WERI-Rb-1 (cell line): Measurements from ENCODE around the gene ITPRID2.

Source experiments
- DNase-seq: peaks from one replicate; pipeline ENCODE4 v3.0.0-alpha.2; 2020
- H3K27ac ChIP-seq: fragments of 250-450 bp; sonication (Bioruptor Pico); 2 replicates; pipeline ENCODE4 v1.5.1; 2020; ENCODE audit warnings: mild to moderate bottlenecking, moderate library complexity
- H3K27me3 ChIP-seq: fragments of 250-450 bp; sonication (Bioruptor Pico); 2 replicates; pipeline ENCODE4 v1.5.1; 2021; ENCODE audit warnings: mild to moderate bottlenecking, low read depth, moderate library complexity; ENCODE audit not compliant: insufficient read depth, severe bottlenecking
- H3K36me3 ChIP-seq: fragments of 250-450 bp; sonication (Bioruptor Pico); 2 replicates; pipeline ENCODE4 v1.5.1; 2020; ENCODE audit warnings: mild to moderate bottlenecking, moderate library complexity
- H3K4me3 ChIP-seq: 2 replicates; pipeline ENCODE4 v1.5.1; 2011; ENCODE audit warnings: low read depth, mild to moderate bottlenecking, control low read depth, low read length
- H3K9me3 ChIP-seq: fragments of 250-450 bp; sonication (Bioruptor Pico); 2 replicates; pipeline ENCODE4 v1.5.1; 2021; ENCODE audit warnings: mild to moderate bottlenecking, moderate library complexity; ENCODE audit not compliant: severe bottlenecking
- CTCF ChIP-seq: IDR thresholded peaks from 2 replicates; pipeline ENCODE4 v1.5.1; 2011; ENCODE audit warnings: low read depth, mild to moderate bottlenecking, control low read depth, inconsistent platforms, low read length

The ITPRID2 gene

GRCh38 chr2:181876614-181877063, 14.9 kb upstream of the ITPRID2 start:
- Histone ChIP-seq H3K36me3 (no peaks in the 10 kb centered on the region), H3K27ac (no peak overlapping the region), H3K9me3 (no peaks in the 10 kb centered on the region), H3K27me3 (no peaks in the 10 kb centered on the region), H3K4me3 (no peak overlapping the region)
- no peak for TF ChIP-seq CTCF
- no peak for DNase-seq

- DNase-seq: no peak
- no peak overlapping the region for H3K4me3 ChIP-seq
- H3K27ac ChIP-seq: no peak overlapping the region
- H3K9me3 ChIP-seq: no peaks in the 10 kb centered on the region
- no peaks in the 10 kb centered on the region for H3K27me3 ChIP-seq
- no peaks in the 10 kb centered on the region for H3K36me3 ChIP-seq
- TF ChIP-seq CTCF: no peak
Observed at GRCh38 chr2:181877181-181877664, 14.3 kb upstream of the ITPRID2 start.

- Histone ChIP-seq H3K36me3 (no peaks in the 10 kb centered on the region), H3K9me3 (no peaks in the 10 kb centered on the region), H3K27ac (no peak overlapping the region), H3K27me3 (no peaks in the 10 kb centered on the region), H3K4me3 (no peak overlapping the region)
- DNase-seq: no peak
- TF ChIP-seq CTCF: no peak
Observed at GRCh38 chr2:181878448-181878847, 13.1 kb upstream of the ITPRID2 start.

GRCh38 chr2:181879295-181879694, 12.2 kb upstream of the ITPRID2 start:
- DNase-seq: no peak

GRCh38 chr2:181882246-181883020, 9.1 kb upstream of the ITPRID2 start:
- Histone ChIP-seq H3K27me3 (no peaks in the 10 kb centered on the region), H3K9me3 (no peaks in the 10 kb centered on the region), H3K27ac (no peak overlapping the region), H3K36me3 (no peaks in the 10 kb centered on the region), H3K4me3 (no peak overlapping the region)
- DNase-seq: no peak
- no peak for TF ChIP-seq CTCF

More at GRCh38 chr2:181879295-181879694, 12.2 kb upstream of the ITPRID2 start:
- Histone ChIP-seq H3K27ac (no peak overlapping the region), H3K36me3 (no peaks in the 10 kb centered on the region), H3K9me3 (no peaks in the 10 kb centered on the region), H3K27me3 (no peaks in the 10 kb centered on the region), H3K4me3 (no peak overlapping the region)
- TF ChIP-seq CTCF: no peak
